HEK293 (cell line): ENCODE results near the gene EPAS1.

ENCODE experiments used
- CTCF ChIP-seq: fragments of 450-650 bp; formaldehyde crosslinking; IDR thresholded peaks from 2 replicates; pipeline ENCODE4 v1.5.1; 2016; ENCODE audit warnings: missing biosample characterization, missing genetic modification characterization
- HOXA7 ChIP-seq: sonication (generic); formaldehyde crosslinking; IDR thresholded peaks from 2 replicates; pipeline ENCODE4 v1.8.1; 2022; ENCODE audit warnings: missing genetic modification reagents, borderline replicate concordance
- HOXC10 ChIP-seq: sonication (generic); formaldehyde crosslinking; IDR thresholded peaks from 2 replicates; pipeline ENCODE4 v1.8.1; 2023; ENCODE audit warnings: mild to moderate bottlenecking, missing genetic modification reagents
- KLF16 ChIP-seq: fragments of 450-650 bp; formaldehyde crosslinking; IDR thresholded peaks from 2 replicates; pipeline ENCODE4 v1.5.1; 2017; ENCODE audit warnings: missing biosample characterization, missing genetic modification characterization
- REST ChIP-seq: fragments of 450-650 bp; formaldehyde crosslinking; IDR thresholded peaks from 2 replicates; pipeline ENCODE4 v1.5.1; 2016; ENCODE audit warnings: missing biosample characterization, missing genetic modification characterization
- YY1 ChIP-seq: fragments of 450-650 bp; formaldehyde crosslinking; IDR thresholded peaks from 2 replicates; pipeline ENCODE4 v1.5.1; 2018; ENCODE audit warnings: missing biosample characterization, missing genetic modification characterization
- ZBTB21 ChIP-seq: fragments of 450-650 bp; formaldehyde crosslinking; IDR thresholded peaks from 2 replicates; pipeline ENCODE4 v1.5.1; 2017; ENCODE audit warnings: missing biosample characterization, missing genetic modification characterization
- ZBTB8A ChIP-seq: fragments of 450-650 bp; formaldehyde crosslinking; IDR thresholded peaks from 2 replicates; pipeline ENCODE4 v1.5.1; 2016; ENCODE audit warnings: missing biosample characterization, missing genetic modification characterization
- ZNF146 ChIP-seq: fragments of 450-650 bp; formaldehyde crosslinking; IDR thresholded peaks from 2 replicates; pipeline ENCODE4 v1.5.1; 2016; ENCODE audit warnings: missing biosample characterization, missing genetic modification characterization
- ZNF18 ChIP-seq: fragments of 450-650 bp; formaldehyde crosslinking; IDR thresholded peaks from 2 replicates; pipeline ENCODE4 v1.5.1; 2016; ENCODE audit warnings: missing biosample characterization, missing genetic modification characterization
- ZNF629 ChIP-seq: fragments of 450-650 bp; formaldehyde crosslinking; IDR thresholded peaks from 2 replicates; pipeline ENCODE4 v1.5.1; 2017; ENCODE audit warnings: missing biosample characterization, missing genetic modification characterization
- ZNF76 ChIP-seq: fragments of 450-650 bp; formaldehyde crosslinking; IDR thresholded peaks from 2 replicates; pipeline ENCODE4; 2016; ENCODE audit warnings: low read depth, missing biosample characterization, missing genetic modification characterization, borderline replicate concordance
- ZSCAN30 ChIP-seq: fragments of 450-650 bp; IDR thresholded peaks from 2 replicates; pipeline ENCODE4 v1.5.1; 2018; ENCODE audit warnings: missing biosample characterization, mild to moderate bottlenecking, missing genetic modification characterization, moderate library complexity
- TF ChIP-seq, protein P1 (sequence below): fragments of 450-650 bp; formaldehyde crosslinking; IDR thresholded peaks from 2 replicates; pipeline ENCODE4 v1.5.1; 2016; ENCODE audit warnings: missing biosample characterization, missing genetic modification characterization

DNA sequence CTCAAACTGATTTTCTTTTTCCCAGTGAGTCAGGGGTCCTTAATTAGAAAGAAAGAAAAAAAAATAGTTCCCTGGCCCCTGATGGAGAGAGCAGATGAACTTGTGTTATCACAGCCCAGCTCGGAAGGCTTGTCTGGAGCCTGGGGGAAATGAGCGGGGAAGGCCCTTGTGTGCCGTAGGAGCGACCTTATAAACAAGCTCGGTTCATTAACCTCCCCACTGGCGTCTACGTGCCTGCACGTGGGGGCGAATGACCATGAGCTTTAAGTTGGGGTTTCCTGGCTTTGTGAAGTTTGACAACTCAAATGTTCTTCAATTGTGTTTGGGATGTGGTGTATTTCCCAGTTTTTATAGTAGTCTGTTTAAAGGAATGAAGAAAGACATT, 69.5 kb downstream of the EPAS1 start:
- no peak for TF ChIP-seq YY1 (tag by site-specific recombination)
- no peak for TF ChIP-seq REST (tag by site-specific recombination)
- no peak for TF ChIP-seq CTCF
- TF ChIP-seq ZNF76 (tag by site-specific recombination) = no peak
- no peak for TF ChIP-seq ZBTB8A
- TF ChIP-seq ZSCAN30 (tag by site-specific recombination) = no peak
- no peak for TF ChIP-seq HOXC10 (CRISPR knock-in tag)
- TF ChIP-seq ZNF18 (tag by site-specific recombination) = no peak
- TF ChIP-seq ZNF146 (tag by site-specific recombination) = no peak
- TF ChIP-seq ZBTB21 = no peak
- TF ChIP-seq, protein P1, sequence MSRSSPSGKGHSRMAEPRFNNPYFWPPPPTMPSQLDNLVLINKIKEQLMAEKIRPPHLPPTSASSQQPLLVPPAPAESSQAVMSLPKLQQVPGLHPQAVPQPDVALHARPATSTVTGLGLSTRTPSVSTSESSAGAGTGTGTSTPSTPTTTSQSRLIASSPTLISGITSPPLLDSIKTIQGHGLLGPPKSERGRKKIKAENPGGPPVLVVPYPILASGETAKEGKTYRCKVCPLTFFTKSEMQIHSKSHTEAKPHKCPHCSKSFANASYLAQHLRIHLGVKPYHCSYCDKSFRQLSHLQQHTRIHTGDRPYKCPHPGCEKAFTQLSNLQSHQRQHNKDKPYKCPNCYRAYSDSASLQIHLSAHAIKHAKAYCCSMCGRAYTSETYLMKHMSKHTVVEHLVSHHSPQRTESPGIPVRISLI (tag by site-specific recombination) = no peak
- TF ChIP-seq KLF16 (tag by site-specific recombination) = no peak
- TF ChIP-seq HOXA7 (CRISPR knock-in tag) = no peak
- no peak for TF ChIP-seq ZNF629 (tag by site-specific recombination)
